ENCODE data around the gene GABPB1. TPM values are rescaled to one million over a fixed set of nuclear protein-coding genes. Genes with fewer than 3 reads are reported as not detected.

Gene GABPB1
- total and polyA plus RNA-seq, 2 of the 13 experiments (the other 11 are each of a cell fraction or from before 2014, with no cell fraction given) = 17.5 to 39.5 TPM

GRCh38 chr15:50298340-50298739, 56.7 kb downstream of the GABPB1 start:
- H3K36me3 ChIP-seq (replicated peaks in 1 of 2; ENCODE audit: control insufficient read depth in 1 of 2, insufficient read depth in 2 of 2, low read length in 2 of 2) = peaks cover 11 to 48% of the 10 kb centered on the region in 2 experiments; a peak in 4 of 5 replicates
- ChIA-PET POLR2A (no interaction called here), CTCF (ENCODE audit: low intra/inter-chr PET ratio, low total read pairs) (no interaction called here)
- H3K9me3 ChIP-seq (ENCODE audit: low read length) = no peaks in the 10 kb centered on the region
- no peak overlapping the region for H3K4me2 ChIP-seq (ENCODE audit: low read depth, low read length)
- no TSS peak for BruUV-seq (replicated peaks)
- no peak for FAIRE-seq
- TF ChIP-seq ZNF768 (CRISPR knock-in tag; IDR thresholded peaks at IDR 0.05) (no peak), RARG (CRISPR knock-in tag; IDR thresholded peaks at IDR 0.05; ENCODE audit: low read depth) (no peak), KDM5B (CRISPR knock-in tag; IDR thresholded peaks at IDR 0.05; ENCODE audit: borderline replicate concordance) (no peak), ZBTB49 (CRISPR knock-in tag; IDR thresholded peaks at IDR 0.05; ENCODE audit: borderline replicate concordance) (no peak), PAX8 (CRISPR knock-in tag; IDR thresholded peaks at IDR 0.05; ENCODE audit: borderline replicate concordance) (no peak), MBNL3 (CRISPR knock-in tag; conservative IDR thresholded peaks at IDR 0.05) (no peak), IRF1 (CRISPR knock-in tag; IDR thresholded peaks at IDR 0.05; ENCODE audit: low read depth) (no peak), SAFB2 (CRISPR knock-in tag; IDR thresholded peaks at IDR 0.05; ENCODE audit: borderline replicate concordance, low read depth) (no peak), ZNF460 (CRISPR knock-in tag; IDR thresholded peaks at IDR 0.05; ENCODE audit: borderline replicate concordance) (no peak), IKZF1 (IDR thresholded peaks at IDR 0.05) (no peak), KLF12 (CRISPR knock-in tag; IDR thresholded peaks at IDR 0.05; ENCODE audit: borderline replicate concordance) (no peak), FOXK1 (CRISPR knock-in tag; IDR thresholded peaks at IDR 0.05; ENCODE audit: borderline replicate concordance, low read depth) (no peak), ZNF75D (CRISPR knock-in tag; IDR thresholded peaks at IDR 0.05; ENCODE audit: borderline replicate concordance) (no peak), SP1 (IDR thresholded peaks at IDR 0.05) (no peak), SP1 (CRISPR knock-in tag; IDR thresholded peaks at IDR 0.05) (no peak), ZFP36L2 (CRISPR knock-in tag; IDR thresholded peaks at IDR 0.05) (no peak), ZFP36 (IDR thresholded peaks at IDR 0.05; ENCODE audit: borderline replicate concordance, low read depth, low read length, partially characterized antibody) (no peak), THAP7 (CRISPR knock-in tag; IDR thresholded peaks at IDR 0.05) (no peak), CENPT (CRISPR knock-in tag; IDR thresholded peaks at IDR 0.05; ENCODE audit: low read depth) (no peak)
- H3K4me1 ChIP-seq (ENCODE audit: insufficient read depth, low read length) = no peaks in the 10 kb centered on the region
- H3K27ac ChIP-seq (ENCODE audit: extremely low read length, insufficient read depth, low read length) = no peak overlapping the region
- no peaks in the 10 kb centered on the region for H3K79me2 ChIP-seq (ENCODE audit: insufficient read depth, low read length)
- H4K20me1 ChIP-seq (ENCODE audit: insufficient read depth, low read length) = no peaks in the 10 kb centered on the region
- intact Hi-C loops (cut with micrococcal nuclease; ENCODE audit: unreplicated experiment) = no loop called here
- DNase-seq (ENCODE audit: low spot score) = no peak
- WGBS (ENCODE audit: low lambda C conversion rate) = 95% methylated on average over 2 of the region's 2 CpGs
- H3K9ac ChIP-seq (ENCODE audit: insufficient read depth, low read depth, low read length) = no peak overlapping the region
- no peaks in the 10 kb centered on the region for H3K27me3 ChIP-seq (ENCODE audit: control insufficient read depth in 1 of 2, insufficient read depth in 2 of 2, low read length in 2 of 2)
- H2AFZ ChIP-seq (ENCODE audit: low read length) = no peak overlapping the region
- no peak overlapping the region for H3K4me3 ChIP-seq (replicated peaks in 1 of 3; ENCODE audit: insufficient read depth in 1 of 3, low read depth in 2 of 3, low read length in 3 of 3)
- in situ Hi-C loops (cut with HindIII; ENCODE audit: extremely low pct_ligation_motif_present, low pct_unique_long_range_greater_than_20kb) = no loop called here
- ATAC-seq = no peak

All from HepG2 (cell line).